ENCODE results near the gene DYSF. TPM values are rescaled to one million over a fixed set of nuclear protein-coding genes. Genes with fewer than 3 reads are reported as not detected.

Gene DYSF
- total and polyA plus RNA-seq, 3 donors from 2014 or later: 6.8 to 10.9 (median 8.9) TPM

GRCh38 chr2:71597756-71598155 is 144.4 kb downstream of the DYSF start:
- Histone ChIP-seq H3K4me3 (no peak overlapping the region), H3K27ac (no peak overlapping the region), H3K27me3 (no peaks in the 10 kb centered on the region), H3K36me3 (ENCODE audit: low read depth, missing control alignments) (no peaks in the 10 kb centered on the region), H3K9me3 (no peaks in the 10 kb centered on the region), H3K4me1 (no peaks in the 10 kb centered on the region)
- no peak for DNase-seq
- intact Hi-C loops (cut with DNase I; ENCODE audit: low total_unique reads): no loop called here
- 85 to 92% methylated on average over 4 of the region's 4 CpGs for WGBS, 2 donors
- TF ChIP-seq CTCF (IDR thresholded peaks at IDR 0.05) (no peak), POLR2A (IDR thresholded peaks at IDR 0.05) (no peak)

GRCh38 chr2:71598526-71598925 is 145.2 kb downstream of the DYSF start:
- TF ChIP-seq CTCF (IDR thresholded peaks at IDR 0.05): no peak
- TF ChIP-seq POLR2A (IDR thresholded peaks at IDR 0.05): no peak
- 89 to 93% methylated on average over 14 of the region's 14 CpGs for WGBS, 2 donors
- DNase-seq: no peak

GRCh38 chr2:71599038-71599437 is 145.7 kb downstream of the DYSF start:
- TF ChIP-seq CTCF (IDR thresholded peaks at IDR 0.05) (no peak), POLR2A (IDR thresholded peaks at IDR 0.05) (no peak)
- 87 to 93% methylated on average over 5 to 8 of the region's 8 CpGs for WGBS, 2 donors
- intact Hi-C loops (cut with DNase I; ENCODE audit: low total_unique reads): no loop called here
- Histone ChIP-seq H3K27me3 (no peaks in the 10 kb centered on the region), H3K27ac (no peak overlapping the region), H3K4me1 (no peaks in the 10 kb centered on the region), H3K36me3 (ENCODE audit: low read depth, missing control alignments) (no peaks in the 10 kb centered on the region), H3K9me3 (no peaks in the 10 kb centered on the region), H3K4me3 (no peak overlapping the region)
- no peak for DNase-seq

More at GRCh38 chr2:71598526-71598925, 145.2 kb downstream of the DYSF start:
- Histone ChIP-seq H3K9me3 (no peaks in the 10 kb centered on the region), H3K4me3 (no peak overlapping the region), H3K27ac (no peak overlapping the region), H3K4me1 (no peaks in the 10 kb centered on the region), H3K36me3 (ENCODE audit: low read depth, missing control alignments) (no peaks in the 10 kb centered on the region), H3K27me3 (no peaks in the 10 kb centered on the region)
- intact Hi-C loops (cut with DNase I; ENCODE audit: low total_unique reads): no loop called here

- 82 to 92% methylated on average over 13 of the region's 13 CpGs for WGBS, 2 donors
- intact Hi-C loops (cut with DNase I; ENCODE audit: low total_unique reads): loop anchor here (10.0 kb wide), 1 partner anchor 195 kb away; no protein-coding TSS in a partner anchor
- H3K4me1 ChIP-seq: no peaks in the 10 kb centered on the region
- H3K36me3 ChIP-seq (ENCODE audit: low read depth, missing control alignments): no peaks in the 10 kb centered on the region
- no peak overlapping the region for H3K27ac ChIP-seq
- H3K27me3 ChIP-seq: no peaks in the 10 kb centered on the region
- DNase-seq: no peak
- H3K9me3 ChIP-seq: no peaks in the 10 kb centered on the region
- TF ChIP-seq POLR2A (IDR thresholded peaks at IDR 0.05) (no peak), CTCF (IDR thresholded peaks at IDR 0.05) (no peak)
- H3K4me3 ChIP-seq: no peak overlapping the region
Measured at GRCh38 chr2:71599646-71600236, 146.4 kb downstream of the DYSF start.

- no peaks in the 10 kb centered on the region for H3K9me3 ChIP-seq
- H3K27ac ChIP-seq: no peak overlapping the region
- TF ChIP-seq POLR2A (IDR thresholded peaks at IDR 0.05) (no peak), CTCF (IDR thresholded peaks at IDR 0.05) (no peak)
- H3K36me3 ChIP-seq (ENCODE audit: low read depth, missing control alignments): no peaks in the 10 kb centered on the region
- DNase-seq: no peak
- intact Hi-C loops (cut with DNase I; ENCODE audit: low total_unique reads): loop anchor here (10.0 kb wide), 1 partner anchor 194 kb away; no protein-coding TSS in a partner anchor
- H3K4me3 ChIP-seq: no peak overlapping the region
- 97% methylated on average over 7 to 9 of the region's 9 CpGs for WGBS, 2 donors
- no peaks in the 10 kb centered on the region for H3K27me3 ChIP-seq
- no peaks in the 10 kb centered on the region for H3K4me1 ChIP-seq
Measured at GRCh38 chr2:71600555-71600954, 147.2 kb downstream of the DYSF start.
